HCT116 (cell line): ENCODE measurements around the gene RASGRF2.

Experiments
- ATF3 ChIP-seq: IDR thresholded peaks from 2 replicates; pipeline ENCODE4 v1.6.1; 2012
- CTCF ChIP-seq, 3 experiments: fragments of 200-600 bp in 1 of 3; sonication (generic) in 1 of 3; IDR thresholded peaks in 2 of 3; conservative IDR thresholded peaks in 1 of 3; 2 replicates each; pipeline ENCODE4 v1.5.1; 2012 to 2017; ENCODE audit warnings: low read depth in 2 of 3, low read length in 2 of 3, antibody characterized with exemption in 1 of 3, borderline replicate concordance in 1 of 3, control low read depth in 1 of 3, mild to moderate bottlenecking in 1 of 3, mixed read lengths in 1 of 3, mixed run types in 1 of 3, moderate library complexity in 1 of 3; ENCODE audit not compliant: insufficient read depth in 1 of 3
- ELF1 ChIP-seq: IDR thresholded peaks from 2 replicates; pipeline ENCODE4 v1.6.1; 2012; ENCODE audit warnings: low read depth, borderline replicate concordance

- TF ChIP-seq CTCF (IDR thresholded peaks at IDR 0.05 in 2 of 3, conservative IDR thresholded peaks at IDR 0.05 in 1 of 3; ENCODE audit: borderline replicate concordance in 1 of 3, insufficient read depth in 1 of 3, low read depth in 2 of 3, low read length in 2 of 3) (0 out of 6 replicates have a peak, but pooled peaks of 1 of the 3 experiments have one; percentile 4), ELF1 (no peak), ATF3 (no peak)
These were observed 279.4 kb downstream of the RASGRF2 start for GRCh38 chr5:81239613-81240012.
